SK-N-SH (cell line): ENCODE data around the gene MCTP2.

Experiments
- CTCF ChIP-seq: fragments of 200-600 bp; sonication (generic); IDR thresholded peaks from 2 replicates; pipeline ENCODE4 v1.6.1; 2017; ENCODE audit warnings: antibody characterized with exemption, mild to moderate bottlenecking, moderate library complexity
- EP300 ChIP-seq, 2 experiments: IDR thresholded peaks; 2 replicates each; pipeline versions ENCODE4 v1.4.0 to v1.6.1; 2012; ENCODE audit warnings: borderline replicate concordance in 1 of 2, low read depth in 1 of 2, low read length in 1 of 2
- EZH2phosphoT487 ChIP-seq: fragments of 200-600 bp; sonication (generic); IDR thresholded peaks from 2 replicates; pipeline ENCODE4 v1.6.1; 2017; ENCODE audit warnings: low read depth, mixed run types, mild to moderate bottlenecking, antibody characterized with exemption, moderate library complexity, borderline replicate concordance
- FOSL2 ChIP-seq: IDR thresholded peaks from 2 replicates; pipeline ENCODE4 v1.4.0; 2012; ENCODE audit warnings: low read depth, mild to moderate bottlenecking, moderate library complexity, borderline replicate concordance
- GATA2 ChIP-seq: sonication (generic); formaldehyde crosslinking; IDR thresholded peaks from 2 replicates; pipeline ENCODE4 v1.5.0; 2020; ENCODE audit warnings: mild to moderate bottlenecking, missing genetic modification reagents
- MAX ChIP-seq: IDR thresholded peaks from 2 replicates; pipeline ENCODE4 v1.4.0; 2012; ENCODE audit warnings: low read depth
- PBX3 ChIP-seq: IDR thresholded peaks from 2 replicates; pipeline ENCODE4; 2012
- POLR2AphosphoS5 ChIP-seq: IDR thresholded peaks from 2 replicates; pipeline ENCODE4 v1.6.1; 2012; ENCODE audit warnings: low read depth, low read length
- REST ChIP-seq: IDR thresholded peaks from 2 replicates; pipeline ENCODE4 v1.6.1; 2012; ENCODE audit warnings: mild to moderate bottlenecking, low read depth, low read length, moderate library complexity
- SIN3A ChIP-seq: IDR thresholded peaks from 2 replicates; pipeline ENCODE4 v1.6.1; 2012; ENCODE audit warnings: low read depth, mild to moderate bottlenecking, low read length, moderate library complexity, borderline replicate concordance
- TAF1 ChIP-seq: IDR thresholded peaks from 2 replicates; pipeline ENCODE4 v1.6.1; 2012; ENCODE audit warnings: low read depth, mild to moderate bottlenecking, low read length, moderate library complexity, borderline replicate concordance
- TCF12 ChIP-seq: IDR thresholded peaks from 2 replicates; pipeline ENCODE4 v1.4.0; 2012
- YY1 ChIP-seq: IDR thresholded peaks from 2 replicates; pipeline ENCODE4 v1.4.0; 2012; ENCODE audit warnings: low read depth, mild to moderate bottlenecking

GRCh38 chr15:94383706-94384105 lies 152.3 kb downstream of the MCTP2 start:
- TF ChIP-seq CTCF (no peak), MAX (no peak), SIN3A (no peak), GATA2 (CRISPR knock-in tag) (no peak), TCF12 (no peak), EP300 (IDR thresholded peaks at IDR 0.05; ENCODE audit: borderline replicate concordance in 1 of 2, low read depth in 1 of 2, low read length in 1 of 2) (no peak), POLR2AphosphoS5 (no peak), EZH2phosphoT487 (no peak), TAF1 (no peak), REST (no peak), PBX3 (no peak), YY1 (no peak), FOSL2 (no peak)
